ENCODE measurements around the gene TRAPPC6A.

GRCh38 chr19:45113628-45114027, 64.4 kb downstream of the TRAPPC6A start:
- TF ChIP-seq CTCF (IDR thresholded peaks at IDR 0.05) = no peak
- no peak for TF ChIP-seq POLR2AphosphoS5 (IDR thresholded peaks at IDR 0.05)
- no peak for TF ChIP-seq POLR2A (IDR thresholded peaks at IDR 0.05)

All from suprapubic skin (tissue), 4 donors.